Suprapubic skin (tissue), 4 donors: Measurements from ENCODE around the gene PSMG4. TPM values are rescaled to one million over a fixed set of nuclear protein-coding genes. Genes with fewer than 3 reads are reported as not detected.

Experiments used
- DNase-seq, 2 donors: peaks; one replicate each; pipeline ENCODE4 v3.0.0-alpha.2; 2019; ENCODE audit warnings: low spot score in 2 of 2
- H3K27ac ChIP-seq: fragments of 200-600 bp; sonication (generic); one replicate; pipeline ENCODE4 v1.5.1; 2019
- H3K27me3 ChIP-seq: fragments of 200-600 bp; sonication (generic); one replicate; pipeline ENCODE4 v1.5.1; 2019
- H3K36me3 ChIP-seq: fragments of 200-600 bp; sonication (generic); one replicate; pipeline ENCODE4 v1.5.1; 2019
- H3K4me1 ChIP-seq: fragments of 200-600 bp; sonication (generic); one replicate; pipeline ENCODE4 v1.5.1; 2019
- H3K4me3 ChIP-seq: fragments of 200-600 bp; sonication (generic); one replicate; pipeline ENCODE4 v1.5.1; 2019; ENCODE audit warnings: mild to moderate bottlenecking
- H3K9me3 ChIP-seq: fragments of 200-600 bp; sonication (generic); one replicate; pipeline ENCODE4 v1.5.1; 2019
- CTCF ChIP-seq, 2 donors: fragments of 200-600 bp in 1 of 2; fragments of 450-650 bp in 1 of 2; sonication (generic) in 1 of 2; IDR thresholded peaks; one replicate each; pipeline ENCODE4 v1.5.1; 2016 to 2019; ENCODE audit warnings: antibody characterized with exemption in 2 of 2, mild to moderate bottlenecking in 1 of 2, moderate library complexity in 1 of 2
- EP300 ChIP-seq: sonication (generic); formaldehyde crosslinking; IDR thresholded peaks from one replicate; pipeline ENCODE4 v1.6.1; 2017; ENCODE audit warnings: antibody characterized with exemption
- POLR2A ChIP-seq, 2 donors: fragments of 450-650 bp; IDR thresholded peaks; one replicate each; pipeline ENCODE4 v1.6.1; 2017; ENCODE audit warnings: antibody characterized with exemption in 2 of 2, mild to moderate bottlenecking in 2 of 2, moderate library complexity in 2 of 2
- POLR2AphosphoS5 ChIP-seq, 3 donors: sonication (generic); formaldehyde crosslinking; IDR thresholded peaks; one replicate each; pipeline ENCODE4 v1.6.1; 2017; ENCODE audit warnings: antibody characterized with exemption in 3 of 3
- WGBS: methylation state at CpG from one replicate; pipeline ENCODE4 v1.1.5; 2018; 5-methylcytosine and 5-hydroxymethylcytosine counted together
- total RNA-seq, 4 donors: library from RNA; depleted of rRNA; stranded (reverse); fragments of >200 nt; gene quantifications; one replicate each; pipeline ENCODE4 v1.1.0, GENCODE V29; 2016

The PSMG4 gene
- total RNA-seq, 4 donors from 2014 or later, result 11.4 to 32.6 (median 21.1) TPM

GRCh38 chr6:3308106-3308505 lies 49.4 kb downstream of the PSMG4 start:
- Histone ChIP-seq H3K4me1 (no peaks in the 10 kb centered on the region), H3K36me3 (peaks cover 4% of the 10 kb centered on the region), H3K27ac (no peak overlapping the region), H3K4me3 (no peak overlapping the region), H3K9me3 (no peaks in the 10 kb centered on the region), H3K27me3 (no peaks in the 10 kb centered on the region)
- WGBS, result 98% methylated on average over 10 of the region's 10 CpGs
- TF ChIP-seq EP300, result no peak
- TF ChIP-seq POLR2AphosphoS5 (IDR thresholded peaks at IDR 0.05), result no peak
- TF ChIP-seq POLR2A (IDR thresholded peaks at IDR 0.05), result no peak
- no peak for TF ChIP-seq CTCF (IDR thresholded peaks at IDR 0.05)
- peak in 1 of 2 donors; percentile 54 for DNase-seq

GRCh38 chr6:3309391-3310050 lies 50.8 kb downstream of the PSMG4 start:
- Histone ChIP-seq H3K27ac (no peak overlapping the region), H3K36me3 (peaks cover 4% of the 10 kb centered on the region), H3K4me3 (no peak overlapping the region), H3K27me3 (no peaks in the 10 kb centered on the region), H3K9me3 (no peaks in the 10 kb centered on the region), H3K4me1 (no peaks in the 10 kb centered on the region)
- 94% methylated on average over 7 of the region's 11 CpGs for WGBS
- TF ChIP-seq POLR2AphosphoS5 (IDR thresholded peaks at IDR 0.05), result no peak
- TF ChIP-seq EP300, result no peak
- no peak for TF ChIP-seq POLR2A (IDR thresholded peaks at IDR 0.05)
- no peak for TF ChIP-seq CTCF (IDR thresholded peaks at IDR 0.05)
- peak in 1 of 2 donors; percentile 57 for DNase-seq

GRCh38 chr6:3310051-3310448 lies 51.3 kb downstream of the PSMG4 start:
- no peak overlapping the region for H3K27ac ChIP-seq
- no peaks in the 10 kb centered on the region for H3K9me3 ChIP-seq
- peak in 1 of 2 donors; percentile 49 for DNase-seq
- peaks cover 4% of the 10 kb centered on the region for H3K36me3 ChIP-seq
- no peak overlapping the region for H3K4me3 ChIP-seq
- H3K27me3 ChIP-seq, result no peaks in the 10 kb centered on the region
- H3K4me1 ChIP-seq, result no peaks in the 10 kb centered on the region
- WGBS, result 69% methylated on average over 6 of the region's 6 CpGs
- no peak for TF ChIP-seq EP300
- TF ChIP-seq POLR2AphosphoS5 (IDR thresholded peaks at IDR 0.05), result no peak

GRCh38 chr6:3310703-3311102 lies 52.0 kb downstream of the PSMG4 start:
- Histone ChIP-seq H3K27ac (no peak overlapping the region), H3K4me3 (no peak overlapping the region), H3K9me3 (no peaks in the 10 kb centered on the region), H3K27me3 (no peaks in the 10 kb centered on the region), H3K36me3 (peaks cover under 1% of the 10 kb centered on the region), H3K4me1 (no peaks in the 10 kb centered on the region)
- DNase-seq, result peak in 1 of 2 donors; percentile 23
- TF ChIP-seq POLR2A (IDR thresholded peaks at IDR 0.05), result no peak
- no peak for TF ChIP-seq EP300
- TF ChIP-seq CTCF (IDR thresholded peaks at IDR 0.05), result no peak
- TF ChIP-seq POLR2AphosphoS5 (IDR thresholded peaks at IDR 0.05), result no peak
- WGBS, result 59% methylated on average over 9 of the region's 9 CpGs

- no peak for TF ChIP-seq POLR2A (IDR thresholded peaks at IDR 0.05)
- no peak for TF ChIP-seq EP300
- no peak for TF ChIP-seq CTCF (IDR thresholded peaks at IDR 0.05)
- no peak for TF ChIP-seq POLR2AphosphoS5 (IDR thresholded peaks at IDR 0.05)
- Histone ChIP-seq H3K9me3 (no peaks in the 10 kb centered on the region), H3K27ac (no peak overlapping the region), H3K4me1 (no peaks in the 10 kb centered on the region), H3K4me3 (no peak overlapping the region), H3K27me3 (no peaks in the 10 kb centered on the region), H3K36me3 (no peaks in the 10 kb centered on the region)
- DNase-seq, result peak in 1 of 2 donors; percentile 13
- 92% methylated on average over 6 of the region's 6 CpGs for WGBS
These were observed 53.1 kb downstream of the PSMG4 start for GRCh38 chr6:3311826-3312225.
